COLO668 (cell line): Measurements from ENCODE around the gene CAMTA1.

Experiments used
- DNase-seq: peaks from one replicate; lab custom pipeline; 2025; ENCODE audit not compliant: unreplicated experiment; lab: John Stamatoyannopoulos, UW

Gene CAMTA1

GRCh38 chr1:6953907-6954364 is 168.7 kb downstream of the CAMTA1 start:
- no peak for DNase-seq

- no peak for DNase-seq
These were observed 169.3 kb downstream of the CAMTA1 start for GRCh38 chr1:6954591-6954990.

GRCh38 chr1:6955357-6956094 is 170.3 kb downstream of the CAMTA1 start:
- DNase-seq = peak; percentile 75

GRCh38 chr1:6956488-6957159 is 171.4 kb downstream of the CAMTA1 start:
- peak; percentile 50 for DNase-seq

GRCh38 chr1:6957341-6957740 is 172.1 kb downstream of the CAMTA1 start:
- DNase-seq = no peak

GRCh38 chr1:6958407-6959030 is 173.3 kb downstream of the CAMTA1 start:
- no peak for DNase-seq

GRCh38 chr1:6959491-6959890 is 174.2 kb downstream of the CAMTA1 start:
- no peak for DNase-seq

- DNase-seq = peak; percentile 49
These were observed 175.1 kb downstream of the CAMTA1 start for GRCh38 chr1:6960291-6960811.

- no peak for DNase-seq
These were observed 175.6 kb downstream of the CAMTA1 start for GRCh38 chr1:6960860-6961259.

- no peak for DNase-seq
These were observed 176.0 kb downstream of the CAMTA1 start for GRCh38 chr1:6961289-6961688.

GRCh38 chr1:6961905-6962477 is 176.7 kb downstream of the CAMTA1 start:
- DNase-seq = no peak

GRCh38 chr1:6962478-6962995 is 177.3 kb downstream of the CAMTA1 start:
- peak; percentile 46 for DNase-seq

- DNase-seq = peak; percentile 64
These were observed 178.0 kb downstream of the CAMTA1 start for GRCh38 chr1:6962996-6963911.

GRCh38 chr1:6963912-6964307 is 178.7 kb downstream of the CAMTA1 start:
- DNase-seq = no peak

- no peak for DNase-seq
These were observed 180.1 kb downstream of the CAMTA1 start for GRCh38 chr1:6965083-6965934.

- no peak for DNase-seq
These were observed 180.6 kb downstream of the CAMTA1 start for GRCh38 chr1:6965935-6966241.

GRCh38 chr1:6966326-6966725 is 181.1 kb downstream of the CAMTA1 start:
- DNase-seq = no peak

- DNase-seq = no peak
These were observed 182.3 kb downstream of the CAMTA1 start for GRCh38 chr1:6967431-6968111.

- DNase-seq = no peak
These were observed 183.9 kb downstream of the CAMTA1 start for GRCh38 chr1:6969106-6969505.
